CD4-positive, alpha-beta T cell treated with Interleukin-15 for 4 hours (primary cell): Measurements from ENCODE around the gene HLF.

Source experiments
- DNase-seq: peaks from one replicate; pipeline ENCODE4 v3.0.0-alpha.2; 2020; ENCODE audit warnings: low spot score

HLF gene

GRCh38 chr17:55258578-55259135 is 6.1 kb upstream of the HLF start:
- DNase-seq = no peak

GRCh38 chr17:55259684-55260111 is 5.1 kb upstream of the HLF start:
- no peak for DNase-seq

- no peak for DNase-seq
Measured at GRCh38 chr17:55261311-55261710, 3.4 kb upstream of the HLF start.

- peak; percentile 12 for DNase-seq
Measured at GRCh38 chr17:55263569-55264277, 1.0 kb upstream of the HLF start.

- no peak for DNase-seq
Measured at GRCh38 chr17:55264278-55264644, 499 bp upstream of the HLF start.

GRCh38 chr17:55265311-55266021 is 706 bp downstream of the HLF start:
- no peak for DNase-seq

GRCh38 chr17:55266051-55266957 is 1.5 kb downstream of the HLF start:
- no peak for DNase-seq

- no peak for DNase-seq
Measured at GRCh38 chr17:55266958-55267688, 2.4 kb downstream of the HLF start.

GRCh38 chr17:55267777-55268648 is 3.3 kb downstream of the HLF start:
- DNase-seq = no peak

- DNase-seq = no peak
Measured at GRCh38 chr17:55268649-55269480, 4.1 kb downstream of the HLF start.

GRCh38 chr17:55269894-55270293 is 5.1 kb downstream of the HLF start:
- no peak for DNase-seq

- DNase-seq = no peak
Measured at GRCh38 chr17:55271223-55271571, 6.4 kb downstream of the HLF start.

GRCh38 chr17:55271958-55272710 is 7.4 kb downstream of the HLF start:
- DNase-seq = no peak

GRCh38 chr17:55272711-55273578 is 8.2 kb downstream of the HLF start:
- DNase-seq = no peak

GRCh38 chr17:55273579-55274354 is 9.0 kb downstream of the HLF start:
- DNase-seq = no peak

GRCh38 chr17:55274355-55275255 is 9.8 kb downstream of the HLF start:
- no peak for DNase-seq
